ENCODE measurements around the gene HCN1.

Gene HCN1

DNA sequence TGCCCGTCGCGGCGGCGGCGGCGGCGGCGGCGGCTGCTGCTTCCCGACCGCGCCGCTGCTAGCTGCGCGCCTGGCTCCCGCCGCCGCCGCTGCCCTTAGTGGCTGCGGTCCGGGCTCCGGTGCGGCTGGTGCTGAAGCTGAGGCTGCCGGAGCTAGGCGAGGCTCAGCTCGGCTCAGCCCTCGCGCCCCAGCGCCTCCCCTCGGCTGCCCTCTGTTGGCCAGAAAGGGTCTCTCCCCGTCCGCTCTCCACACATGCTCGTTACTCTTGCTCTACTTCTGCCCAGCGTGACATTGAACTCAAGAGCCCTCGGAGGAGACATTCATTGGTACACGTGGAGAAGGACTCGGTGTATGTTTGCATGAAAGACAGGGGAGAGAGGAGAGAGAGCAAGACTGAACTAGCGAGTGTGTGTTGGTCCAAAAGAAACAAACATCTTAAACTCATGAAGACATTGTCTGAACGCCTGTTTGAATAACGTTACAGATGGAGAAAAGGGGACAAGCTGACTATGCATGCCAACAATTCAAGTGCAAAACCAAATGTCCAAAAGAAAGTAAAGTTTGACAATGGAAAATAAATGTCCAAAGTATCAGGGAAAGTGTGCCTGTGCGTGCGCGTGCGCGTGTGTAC lies at the start of gene HCN1:
HCN1 (minus strand) TSS at position 175 of the 631 bp plus-strand sequence.
- peak; percentile 62 to 78 for DNase-seq

GRCh38 chr5:45741110-45741509 lies 44.9 kb upstream of the HCN1 start:
- DNase-seq: no peak

DNA sequence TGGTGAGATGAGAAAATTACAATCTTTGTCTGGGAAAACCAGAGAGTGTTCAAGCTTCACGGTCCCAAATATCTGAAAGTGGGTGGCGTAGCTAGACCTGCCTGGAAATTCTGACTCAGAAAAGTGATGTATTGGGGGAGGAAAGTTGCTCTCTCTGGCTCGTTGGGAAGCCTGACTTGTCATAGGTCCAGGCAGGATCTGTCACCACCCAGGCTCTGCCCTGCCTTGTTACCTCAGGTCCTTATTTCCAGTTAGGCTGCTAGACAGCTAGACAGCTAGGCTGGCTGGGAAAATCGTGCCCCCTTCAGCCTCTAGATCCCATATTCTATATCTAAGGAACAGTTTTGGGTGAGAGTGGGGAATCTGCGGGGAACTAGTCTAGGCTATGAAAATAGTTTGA lies 41.0 kb upstream of the HCN1 start:
- no peak for DNase-seq

- DNase-seq: no peak
These were observed 29.4 kb upstream of the HCN1 start for GRCh38 chr5:45725537-45725936.

DNA sequence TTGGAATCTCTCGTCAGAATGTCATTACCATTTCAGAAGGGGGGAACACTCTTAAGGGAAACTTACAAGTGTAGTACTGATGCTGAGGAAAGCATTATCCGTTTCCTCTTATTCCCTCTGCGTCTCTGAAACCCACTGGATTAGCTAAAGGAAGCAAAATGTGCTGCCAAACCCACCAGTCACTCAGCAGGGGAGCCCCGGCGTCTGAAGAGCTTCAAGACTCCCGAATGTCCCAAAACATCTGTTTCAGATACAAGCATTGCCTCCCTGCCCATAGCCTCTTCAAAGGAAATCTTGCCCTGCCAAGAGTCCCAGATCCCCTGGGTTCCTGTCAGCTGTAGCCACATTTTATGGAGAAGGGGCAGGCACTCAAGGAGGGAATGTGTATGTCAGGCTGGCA lies 1.0 kb upstream of the HCN1 start:
- no peak for DNase-seq

- no peak for DNase-seq
These were observed 400 bp downstream of the HCN1 start for GRCh38 chr5:45695804-45696156.

DNA sequence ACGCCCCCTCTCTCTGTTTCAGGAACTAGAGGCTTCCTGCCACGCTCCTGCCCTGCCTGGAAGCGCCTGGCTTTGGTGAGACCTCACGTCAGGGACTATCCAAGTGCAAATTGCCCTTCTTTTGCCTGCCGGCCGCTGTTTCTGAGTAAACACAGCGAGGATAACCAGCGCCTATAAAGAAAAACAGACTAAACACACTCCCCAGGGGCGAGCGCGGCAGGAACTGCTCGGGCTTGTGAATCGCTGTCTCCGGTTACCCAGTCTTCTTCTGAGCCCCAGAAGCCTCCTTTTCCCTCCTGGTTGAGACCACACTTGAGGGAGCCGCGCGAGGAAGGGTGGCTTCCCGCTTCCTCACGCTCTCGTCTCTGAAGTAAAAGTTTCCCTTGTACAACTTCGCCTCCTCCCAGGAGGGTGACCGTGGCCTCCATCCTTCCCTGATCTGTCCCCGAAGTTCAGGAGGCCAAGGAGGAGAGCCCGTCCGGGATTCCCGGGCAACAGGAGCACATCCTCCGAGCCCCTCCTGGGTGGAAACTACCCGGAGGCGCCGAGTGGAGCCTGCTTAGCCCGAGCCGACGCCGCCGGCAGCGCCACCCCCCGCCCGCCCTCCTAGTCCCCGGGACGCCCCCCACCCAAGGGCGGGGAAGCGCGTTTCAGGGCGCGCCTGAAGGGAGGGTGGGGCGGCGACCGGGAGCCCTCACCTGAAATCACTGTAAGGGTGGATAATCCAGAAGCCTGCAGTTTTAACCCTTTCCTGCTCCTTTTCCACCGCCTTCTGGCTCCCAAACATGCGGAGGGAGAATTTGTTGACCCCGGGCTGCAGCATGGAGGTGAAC lies 993 bp downstream of the HCN1 start:
- peak in 1 of 2 experiments; percentile 6 for DNase-seq

DNA sequence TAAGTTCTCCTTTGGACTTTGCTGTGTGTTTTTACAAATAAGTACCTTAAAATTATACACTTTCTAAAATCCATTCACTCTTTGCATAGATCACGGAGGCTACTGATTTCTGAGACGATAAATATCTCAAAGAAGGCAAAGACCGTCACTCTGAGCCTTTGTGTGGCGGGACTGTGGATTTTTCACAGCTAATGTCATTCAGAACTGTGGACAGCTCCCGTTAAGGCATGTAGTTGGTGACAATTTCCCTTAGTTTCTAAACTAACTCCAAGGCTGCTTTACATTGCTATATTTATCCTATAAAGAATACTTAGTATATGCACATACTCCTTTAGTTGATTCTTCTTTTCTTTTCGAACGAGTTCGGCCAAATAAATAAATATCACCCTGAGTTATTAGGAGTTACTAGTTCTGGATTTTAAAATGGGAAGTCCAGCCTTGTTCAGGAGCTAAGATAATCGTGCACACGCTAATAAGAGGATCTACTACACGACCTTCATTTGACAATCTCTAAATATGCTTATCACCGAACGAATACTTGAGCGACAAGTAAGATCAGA lies 1.8 kb downstream of the HCN1 start:
- no peak for DNase-seq

DNA sequence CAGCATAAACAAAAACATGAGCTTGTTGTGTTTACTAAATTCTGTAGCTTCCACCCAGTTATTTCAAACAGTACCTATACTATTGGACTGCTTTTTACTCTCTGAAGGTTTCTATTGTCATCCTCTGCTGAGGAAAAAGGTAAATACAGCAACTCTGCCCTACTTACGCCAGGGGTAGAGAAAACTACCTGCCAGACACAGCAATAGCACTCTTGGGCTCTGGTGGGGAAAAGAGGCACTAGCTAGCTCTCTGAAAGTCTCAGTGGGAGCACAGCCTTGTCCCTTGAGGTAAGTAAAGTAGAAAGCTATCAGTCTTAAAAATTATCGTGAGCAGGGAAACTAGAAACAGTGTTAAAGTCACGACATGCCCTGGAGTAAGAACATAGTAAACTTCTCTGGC lies 3.7 kb downstream of the HCN1 start:
- DNase-seq: no peak

DNA sequence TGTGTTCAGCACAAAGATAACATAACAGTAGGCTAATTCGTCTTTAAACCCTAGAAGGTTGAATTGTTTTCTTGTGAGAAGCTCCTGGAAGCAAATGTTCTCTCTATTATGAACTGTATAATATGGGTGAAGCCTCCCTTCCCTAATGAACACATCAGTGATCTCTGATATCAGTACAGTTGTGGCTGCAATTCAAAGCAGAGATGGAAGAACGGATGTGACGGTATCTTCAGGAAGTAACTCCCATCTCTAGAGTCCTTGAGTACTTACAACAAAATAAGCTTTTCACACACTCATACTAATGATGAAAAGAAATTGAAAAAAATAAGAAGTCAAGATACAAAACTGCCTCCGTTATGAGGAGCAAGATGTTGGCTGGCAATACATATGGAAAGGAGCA lies 4.5 kb downstream of the HCN1 start:
- DNase-seq: no peak

DNA sequence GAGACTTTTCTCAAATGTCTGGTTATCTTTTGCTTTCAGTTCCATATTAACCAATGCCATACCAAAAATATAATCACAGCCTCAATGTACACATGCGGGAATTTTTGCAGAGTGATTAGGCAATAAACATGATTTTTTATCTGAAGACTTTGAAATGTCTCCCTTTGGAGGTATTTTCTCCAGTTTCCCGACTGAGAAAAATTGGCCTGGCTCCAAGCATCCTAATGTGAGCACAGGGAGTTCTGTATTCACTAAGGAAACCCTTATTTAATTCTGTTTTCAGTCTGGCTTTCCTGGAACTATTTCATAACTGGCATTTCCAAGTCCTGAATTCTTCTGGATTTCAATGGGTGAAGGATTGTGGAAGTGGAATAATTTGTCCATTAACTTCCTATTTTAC lies 8.5 kb downstream of the HCN1 start:
- no peak for DNase-seq

GRCh38 chr5:45686620-45687019 lies 9.6 kb downstream of the HCN1 start:
- no peak for DNase-seq

GRCh38 chr5:45684118-45684517 lies 12.1 kb downstream of the HCN1 start:
- no peak for DNase-seq

GRCh38 chr5:45680950-45681349 lies 15.2 kb downstream of the HCN1 start:
- DNase-seq: no peak

- DNase-seq: no peak
These were observed 18.7 kb downstream of the HCN1 start for GRCh38 chr5:45677524-45677923.

DNA sequence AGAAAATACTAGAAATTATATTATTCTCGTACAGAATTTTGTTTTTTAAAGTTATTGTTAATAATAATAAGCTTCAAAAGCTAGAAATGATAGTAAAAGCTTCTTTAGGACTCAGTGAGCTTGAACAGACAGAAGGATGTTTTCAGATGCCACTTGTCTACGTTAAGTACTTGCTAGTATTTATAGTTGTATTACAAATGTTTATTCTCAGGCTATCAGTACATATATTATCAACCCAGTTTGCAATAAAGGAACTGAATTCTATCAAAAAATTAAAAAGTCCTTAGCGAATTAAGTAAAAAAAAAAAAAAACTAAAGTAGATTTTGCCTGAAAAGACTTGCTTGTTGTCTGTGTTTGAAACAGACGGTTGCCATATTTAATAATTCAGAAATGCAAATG lies 23.9 kb downstream of the HCN1 start:
- no peak for DNase-seq

DNA sequence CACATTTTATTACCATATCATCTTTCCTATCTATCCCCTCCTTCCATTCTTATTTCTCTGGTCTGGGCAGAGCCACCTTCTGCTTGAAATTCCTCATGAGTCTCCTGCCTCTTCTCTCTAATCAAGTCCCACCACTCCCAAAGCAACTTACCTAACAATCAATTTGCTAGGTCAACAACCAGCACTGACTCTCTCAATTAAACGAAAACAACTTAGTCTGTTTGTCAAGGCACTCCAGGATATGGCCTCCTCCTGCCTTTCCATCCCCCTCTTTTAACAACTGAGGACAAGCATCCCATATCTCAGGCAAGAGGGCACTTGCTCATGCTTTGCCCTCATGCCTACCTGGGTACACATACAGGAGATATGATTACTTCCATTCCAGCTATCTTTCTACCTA lies 47.4 kb downstream of the HCN1 start:
- no peak for DNase-seq

GRCh38 chr5:45643056-45643455 lies 53.1 kb downstream of the HCN1 start:
- no peak for DNase-seq

GRCh38 chr5:45642370-45642769 lies 53.8 kb downstream of the HCN1 start:
- no peak for DNase-seq

GRCh38 chr5:45639040-45639439 lies 57.1 kb downstream of the HCN1 start:
- peak in 1 of 2 experiments; percentile 55 for DNase-seq

- no peak for DNase-seq
These were observed 69.0 kb downstream of the HCN1 start for GRCh38 chr5:45627076-45627656.

- DNase-seq: no peak
These were observed 72.3 kb downstream of the HCN1 start for GRCh38 chr5:45623832-45624231.

GRCh38 chr5:45622365-45622764 lies 73.8 kb downstream of the HCN1 start:
- DNase-seq: no peak

DNA sequence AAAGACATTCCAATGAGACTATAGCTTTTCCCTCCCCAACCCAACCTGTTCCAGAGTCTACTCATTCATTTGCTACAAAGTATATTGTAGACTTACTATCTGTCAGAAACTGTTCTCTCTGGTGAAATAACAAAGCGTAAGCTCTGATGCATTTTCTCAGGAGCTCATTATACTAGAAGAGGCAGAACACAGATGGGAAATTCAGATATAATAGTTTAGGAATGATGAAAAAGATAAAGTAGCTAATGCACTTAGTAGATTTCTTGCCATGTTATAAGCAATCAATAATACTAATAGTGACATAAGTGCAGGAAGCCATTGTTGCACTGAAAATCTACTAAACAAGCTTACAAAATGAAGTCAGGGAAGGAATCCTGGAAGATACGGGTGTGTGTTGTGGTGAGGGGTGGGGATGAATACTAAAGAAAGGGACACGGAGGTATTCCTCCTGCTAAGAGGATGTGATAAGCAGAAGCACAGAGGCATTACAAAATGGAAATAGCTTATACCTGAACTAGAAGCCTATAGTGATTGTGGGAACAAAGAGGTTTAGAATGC lies 78.2 kb downstream of the HCN1 start:
- no peak for DNase-seq

All from SW 1271 (cell line).